Keratinocyte (primary cell): ENCODE data around the gene PJA1. TPM values are rescaled to one million over a fixed set of nuclear protein-coding genes. Genes with fewer than 3 reads are reported as not detected.
A peak's percentile ranks its signal among the peaks of the same experiment; 100 is the strongest.

Experiments used
- DNase-seq: peaks from one replicate; pipeline ENCODE4 v3.0.0-alpha.2; 2011; ENCODE audit warnings: low read depth, missing footprints, low spot score
- FAIRE-seq: peaks from 2 replicates; lab custom pipeline; 2011; peaks lifted over from hg19 to GRCh38; lab: Jason Lieb, UNC
- H2AFZ ChIP-seq: 2 replicates; pipeline ENCODE4 v1.6.0; 2012; ENCODE audit warnings: low read length, control low read depth, inconsistent platforms; ENCODE audit not compliant: control insufficient read depth
- H3K27ac ChIP-seq: 2 replicates; pipeline ENCODE4 v1.5.1; 2011; ENCODE audit warnings: low read length; ENCODE audit not compliant: control insufficient read depth, insufficient read depth
- H3K27me3 ChIP-seq: 3 replicates; pipeline ENCODE4 v1.6.0; 2011; ENCODE audit warnings: low read length; ENCODE audit not compliant: control insufficient read depth, insufficient read depth; ENCODE audit errors: extremely low read depth
- H3K36me3 ChIP-seq, 2 experiments: 2 replicates in 1 of 2; 3 replicates in 1 of 2; pipeline ENCODE4 v1.5.1; 2011; ENCODE audit warnings: low read length in 2 of 2, mild to moderate bottlenecking in 1 of 2; ENCODE audit not compliant: control insufficient read depth in 2 of 2, insufficient read depth in 2 of 2; ENCODE audit errors: extremely low read depth in 1 of 2
- H3K4me1 ChIP-seq: 3 replicates; pipeline ENCODE4 v1.5.1; 2011; ENCODE audit warnings: low read length; ENCODE audit not compliant: control insufficient read depth, insufficient read depth; ENCODE audit errors: extremely low read depth
- H3K4me2 ChIP-seq: 3 replicates; pipeline ENCODE4 v1.6.0; 2011; ENCODE audit warnings: low read depth, low read length; ENCODE audit not compliant: control insufficient read depth, insufficient read depth; ENCODE audit errors: extremely low read depth
- H3K4me3 ChIP-seq, 3 experiments: fragments of 200-600 bp in 1 of 3; sonication (generic) in 1 of 3; 2 replicates in 2 of 3; 3 replicates in 1 of 3; pipeline ENCODE4 v1.5.1; 2011 to 2016; ENCODE audit warnings: low read length in 3 of 3, mild to moderate bottlenecking in 3 of 3, control low read depth in 2 of 3, inconsistent platforms in 1 of 3, low read depth in 1 of 3, mixed read lengths in 1 of 3, mixed run types in 1 of 3, moderate library complexity in 1 of 3; ENCODE audit not compliant: control insufficient read depth in 2 of 3, insufficient read depth in 2 of 3; ENCODE audit errors: extremely low read depth in 1 of 3
- H3K79me2 ChIP-seq: 2 replicates; pipeline ENCODE4 v1.6.0; 2012; ENCODE audit warnings: low read length; ENCODE audit not compliant: control insufficient read depth, insufficient read depth
- H3K9ac ChIP-seq: 3 replicates; pipeline ENCODE4 v1.6.0; 2011; ENCODE audit warnings: low read length; ENCODE audit not compliant: control insufficient read depth, insufficient read depth; ENCODE audit errors: extremely low read depth
- H3K9me1 ChIP-seq: 3 replicates; pipeline ENCODE4 v1.6.0; 2011; ENCODE audit warnings: low read length; ENCODE audit not compliant: control insufficient read depth, insufficient read depth; ENCODE audit errors: extremely low read depth
- H3K9me3 ChIP-seq: 2 replicates; pipeline ENCODE4 v1.5.1; 2012; ENCODE audit warnings: low read depth, low read length; ENCODE audit not compliant: control insufficient read depth
- H4K20me1 ChIP-seq: 3 replicates; pipeline ENCODE4 v1.6.0; 2011; ENCODE audit warnings: low read length; ENCODE audit not compliant: control insufficient read depth, insufficient read depth; ENCODE audit errors: extremely low read depth
- CTCF ChIP-seq, 3 experiments: IDR thresholded peaks in 1 of 3; conservative IDR thresholded peaks in 1 of 3; optimal IDR thresholded peaks in 1 of 3; 2 replicates in 2 of 3; 3 replicates in 1 of 3; pipeline versions ENCODE3 to v1.5.1; 2011; ENCODE audit warnings: low read length in 3 of 3, mild to moderate bottlenecking in 3 of 3, moderate library complexity in 2 of 3, control low read depth in 1 of 3, inconsistent platforms in 1 of 3; ENCODE audit not compliant: insufficient read depth in 2 of 3; ENCODE audit errors: extremely low read depth in 1 of 3
- EZH2 ChIP-seq: IDR thresholded peaks from one replicate; pipeline ENCODE4 v1.6.1; 2012; ENCODE audit warnings: inconsistent platforms, mild to moderate bottlenecking, low read length, moderate library complexity
- dilution Hi-C: fragments of 300-500 bp; cut with MboI; formaldehyde crosslinking; loops from one replicate; pipeline ENCODE4 v1.7.0; 2020; ENCODE audit warnings: low sequenced_read_pairs; ENCODE audit not compliant: extremely low pct_ligation_motif_present
- polyA minus RNA-seq, 3 experiments: library from RNA; depleted of rRNA, polyadenylated mRNA; stranded (reverse); fragments of >200 nt; gene quantifications; 1 replicate in 1 of 3; 2 replicates in 1 of 3; 3 replicates in 1 of 3; pipeline ENCODE4 v1.2.3, GENCODE V29; 2011
- polyA plus RNA-seq, 5 experiments: library from polyadenylated mRNA; depleted of rRNA in 3 of 5; stranded (reverse) in 3 of 5; stranded (forward) in 1 of 5; unstranded in 1 of 5; fragments of >200 nt; gene quantifications; 1 replicate in 1 of 5; 2 replicates in 3 of 5; 3 replicates in 1 of 5; pipeline versions ENCODE4 v1.2.1 to v1.2.3, GENCODE V29; 2011 to 2012; ENCODE audit warnings: missing spikeins in 2 of 5, low read depth in 1 of 5, low replicate concordance in 1 of 5

Gene PJA1
- polyA plus RNA-seq (13.9 to 24.4 TPM (median 19.2 TPM) in 3 replicates), polyA minus RNA-seq (17.6 to 18.8 TPM (median 18.4 TPM) in 3 replicates)
- 15.1 TPM for polyA plus RNA-seq (2011; ENCODE audit: low read depth)
- 17.3 and 18.2 TPM in 2 replicates for polyA plus RNA-seq (2011; cell fraction: cytosol; rRNA removed)
- polyA plus RNA-seq (2011; cell fraction: nucleus; rRNA removed), result 20.2 and 21.1 TPM in 2 replicates
- 29.4 and 32.0 TPM in 2 replicates for polyA plus RNA-seq (2012; ENCODE audit: low replicate concordance)
- 11.5 TPM for polyA minus RNA-seq (2011; cell fraction: cytosol; rRNA and poly(A)+ RNA removed)
- 7.2 and 10.8 TPM in 2 replicates for polyA minus RNA-seq (2011; cell fraction: nucleus; rRNA and poly(A)+ RNA removed)

- peak within 1 kb of the TSS; percentile 68 to 78 (median 76) for H3K4me3 ChIP-seq
- peak within 1 kb of the TSS; percentile 79 for H3K9ac ChIP-seq
- DNase-seq, result no peak
- H3K36me3 ChIP-seq, result peaks cover 0 to 2% of the 10 kb centered on the region in 2 experiments
- peak within 1 kb of the TSS; percentile 25 for H2AFZ ChIP-seq
- no peaks in the 10 kb centered on the region for H3K9me3 ChIP-seq
- peak within 1 kb of the TSS; percentile 70 for H3K4me2 ChIP-seq
- H4K20me1 ChIP-seq, result no peaks in the 10 kb centered on the region
- no peaks in the 10 kb centered on the region for H3K9me1 ChIP-seq
- dilution Hi-C loops, result no loop called here
- H3K27me3 ChIP-seq, result no peaks in the 10 kb centered on the region
- H3K27ac ChIP-seq, result peak within 1 kb of the TSS; percentile 49
- TF ChIP-seq EZH2, result no peak
- no peak for TF ChIP-seq CTCF (optimal IDR thresholded peaks at IDR 0.05 in 1 of 3, IDR thresholded peaks at IDR 0.05 in 1 of 3, conservative IDR thresholded peaks at IDR 0.05 in 1 of 3; ENCODE audit: extremely low read depth in 1 of 3, insufficient read depth in 2 of 3, low read length in 3 of 3)
- peaks cover 1% of the 10 kb centered on the region for H3K79me2 ChIP-seq
- FAIRE-seq, result no peak
- no peaks in the 10 kb centered on the region for H3K4me1 ChIP-seq
Measured at GRCh38 chrX:69165087-69165651, at the start of gene PJA1. PJA1 (minus strand) TSS chrX:69165453; CDS start chrX:69163073, 2,380 bp downstream.

GRCh38 chrX:69214463-69214862 lies 49.2 kb upstream of the PJA1 start:
- peaks cover 3% of the 10 kb centered on the region for H3K27me3 ChIP-seq
- dilution Hi-C loops, result no loop called here
- no peaks in the 10 kb centered on the region for H3K36me3 ChIP-seq
- no peaks in the 10 kb centered on the region for H3K9me3 ChIP-seq
- H3K27ac ChIP-seq, result no peak overlapping the region
- H3K4me1 ChIP-seq, result peaks cover 3% of the 10 kb centered on the region
- no peak overlapping the region for H3K4me3 ChIP-seq
- H3K9me1 ChIP-seq, result no peaks in the 10 kb centered on the region
- no peak for DNase-seq
- no peak overlapping the region for H3K9ac ChIP-seq
- TF ChIP-seq EZH2 (no peak), CTCF (optimal IDR thresholded peaks at IDR 0.05 in 1 of 3, IDR thresholded peaks at IDR 0.05 in 1 of 3, conservative IDR thresholded peaks at IDR 0.05 in 1 of 3; ENCODE audit: extremely low read depth in 1 of 3, insufficient read depth in 2 of 3, low read length in 3 of 3) (no peak)
- FAIRE-seq, result no peak
- H3K4me2 ChIP-seq, result no peak overlapping the region
- no peaks in the 10 kb centered on the region for H4K20me1 ChIP-seq
- H2AFZ ChIP-seq, result no peak overlapping the region
- H3K79me2 ChIP-seq, result no peaks in the 10 kb centered on the region
